ENCODE measurements around the gene BANP. TPM values are rescaled to one million over a fixed set of nuclear protein-coding genes. Genes with fewer than 3 reads are reported as not detected.
"Not testable (repeated sequence)": the region's sequence is repeated elsewhere in the genome, so short reads cannot be mapped to it uniquely, and the experiment has no call there.

BANP gene
- total RNA-seq, 1 experiment from 2014 or later = 37.2 TPM

DNA sequence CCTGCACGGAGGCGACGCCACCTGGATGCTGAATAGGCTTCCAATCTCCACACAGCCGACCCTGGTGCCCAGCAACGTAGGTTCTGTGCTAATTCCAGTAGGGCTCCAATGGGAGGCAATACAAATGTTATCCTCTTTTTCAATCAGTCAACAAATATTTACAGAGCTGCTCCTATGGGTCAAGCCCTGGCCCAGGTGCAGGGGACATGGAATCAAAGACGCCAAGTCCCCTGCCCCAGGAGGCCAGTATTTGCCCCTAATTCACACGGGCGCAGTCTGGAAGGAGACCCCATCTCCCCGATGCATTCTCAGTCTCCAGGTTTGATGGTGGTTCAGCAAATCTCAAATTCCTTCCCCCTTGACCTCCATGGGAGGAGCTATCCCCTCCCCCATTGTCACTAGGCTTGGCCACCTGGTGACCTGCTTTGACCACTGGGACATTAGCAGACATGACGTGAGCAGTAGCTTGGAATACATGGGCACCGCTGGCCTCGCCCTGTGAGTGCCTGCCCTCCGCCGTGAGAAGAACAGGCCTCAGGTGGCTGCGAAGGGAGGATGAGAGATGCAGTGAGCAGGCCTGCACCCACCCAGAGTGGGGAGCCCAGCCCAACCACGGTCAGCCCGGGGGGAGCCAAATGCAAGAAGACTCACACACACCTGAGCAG is 18.6 kb upstream of the BANP start:
- POLR2A ChIA-PET; H3K4me3 ChIP-seq (replicated peaks in 1 of 2; ENCODE audit: low read depth in 1 of 2, low read length in 2 of 2); H3K36me3 ChIP-seq (ENCODE audit: control insufficient read depth in 1 of 2, insufficient read depth in 2 of 2, low read length in 2 of 2); H3K9me3 ChIP-seq (ENCODE audit: control insufficient read depth in 1 of 2, insufficient read depth in 1 of 2, low read depth in 1 of 2, low read length in 2 of 2); BruUV-seq (replicated peaks); H3K27me3 ChIP-seq (ENCODE audit: insufficient read depth, low read length); H3K9me2 ChIP-seq (ENCODE audit: insufficient read depth); CTCF ChIA-PET; H3K79me2 ChIP-seq (ENCODE audit: insufficient read depth, low read length); H3K4me2 ChIP-seq (ENCODE audit: low read length); RAD21 ChIA-PET (ENCODE audit: low non-redundant PET in 1 of 2, low total read pairs in 2 of 2, uncharacterized antibody in 2 of 2, unreplicated experiment in 2 of 2); H3K27ac ChIP-seq (ENCODE audit: low read depth, low read length); H3K9ac ChIP-seq (ENCODE audit: low read length); H2AFZ ChIP-seq (ENCODE audit: low read depth, low read length, poor library complexity, severe bottlenecking); ATAC-seq; DNase-seq (ENCODE audit: low read depth, low spot score); H3K4me1 ChIP-seq (ENCODE audit: control insufficient read depth in 1 of 2, insufficient read depth in 2 of 2, low read length in 2 of 2); H4K20me1 ChIP-seq (ENCODE audit: insufficient read depth); intact Hi-C loops (cut with micrococcal nuclease): not testable (repeated sequence)

DNA sequence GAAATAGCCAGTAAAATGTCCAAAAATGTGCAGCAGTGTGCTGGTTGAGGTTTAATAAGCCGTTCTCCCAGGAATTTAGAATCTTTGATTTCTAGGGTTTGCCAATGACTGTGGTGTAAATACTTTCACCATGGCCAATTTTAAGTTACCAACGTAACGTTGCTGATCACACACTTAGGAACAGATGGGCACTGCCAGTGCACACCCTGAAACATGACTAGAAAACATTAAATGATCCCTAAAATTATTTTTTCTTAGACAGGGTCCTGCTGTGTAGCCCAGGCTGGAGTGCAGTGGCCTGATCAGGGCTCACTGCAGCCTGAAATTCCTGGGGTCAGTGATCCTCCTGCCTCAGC is 18.1 kb upstream of the BANP start:
- H4K20me1 ChIP-seq (ENCODE audit: insufficient read depth) = no peaks in the 10 kb centered on the region
- H3K9me3 ChIP-seq (ENCODE audit: control insufficient read depth in 1 of 2, insufficient read depth in 1 of 2, low read depth in 1 of 2, low read length in 2 of 2) = no peaks in the 10 kb centered on the region
- TF ChIP-seq TCF7L2 (IDR thresholded peaks at IDR 0.05; ENCODE audit: borderline replicate concordance, extremely low read depth, insufficient read depth, insufficient read length) (no peak), FOSL1 (IDR thresholded peaks at IDR 0.05; ENCODE audit: low read depth) (no peak), ZFX (IDR thresholded peaks at IDR 0.05) (no peak), EGR1 (IDR thresholded peaks at IDR 0.05; ENCODE audit: low read depth) (no peak), POLR2AphosphoS5 (IDR thresholded peaks at IDR 0.05; ENCODE audit: low read depth, low read length) (no peak), ELF1 (IDR thresholded peaks at IDR 0.05; ENCODE audit: borderline replicate concordance, low read depth) (no peak), SIN3A (IDR thresholded peaks at IDR 0.05; ENCODE audit: low read depth) (no peak), SP1 (IDR thresholded peaks at IDR 0.05; ENCODE audit: low read depth) (no peak), ZNF274 (IDR thresholded peaks at IDR 0.05; ENCODE audit: low read depth, low read length) (no peak), SRF (IDR thresholded peaks at IDR 0.05; ENCODE audit: low read depth) (no peak), YY1 (IDR thresholded peaks at IDR 0.05; ENCODE audit: extremely low read depth, insufficient replicate concordance, low read depth, low read length) (no peak), CBX3 (IDR thresholded peaks at IDR 0.05; ENCODE audit: low read depth) (no peak)
- TF ChIP-seq, protein P1, sequence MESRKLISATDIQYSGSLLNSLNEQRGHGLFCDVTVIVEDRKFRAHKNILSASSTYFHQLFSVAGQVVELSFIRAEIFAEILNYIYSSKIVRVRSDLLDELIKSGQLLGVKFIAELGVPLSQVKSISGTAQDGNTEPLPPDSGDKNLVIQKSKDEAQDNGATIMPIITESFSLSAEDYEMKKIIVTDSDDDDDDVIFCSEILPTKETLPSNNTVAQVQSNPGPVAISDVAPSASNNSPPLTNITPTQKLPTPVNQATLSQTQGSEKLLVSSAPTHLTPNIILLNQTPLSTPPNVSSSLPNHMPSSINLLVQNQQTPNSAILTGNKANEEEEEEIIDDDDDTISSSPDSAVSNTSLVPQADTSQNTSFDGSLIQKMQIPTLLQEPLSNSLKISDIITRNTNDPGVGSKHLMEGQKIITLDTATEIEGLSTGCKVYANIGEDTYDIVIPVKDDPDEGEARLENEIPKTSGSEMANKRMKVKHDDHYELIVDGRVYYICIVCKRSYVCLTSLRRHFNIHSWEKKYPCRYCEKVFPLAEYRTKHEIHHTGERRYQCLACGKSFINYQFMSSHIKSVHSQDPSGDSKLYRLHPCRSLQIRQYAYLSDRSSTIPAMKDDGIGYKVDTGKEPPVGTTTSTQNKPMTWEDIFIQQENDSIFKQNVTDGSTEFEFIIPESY (IDR thresholded peaks at IDR 0.05; ENCODE audit: extremely low read depth, insufficient replicate concordance, low read length) = no peak
- TF ChIP-seq, protein P2, sequence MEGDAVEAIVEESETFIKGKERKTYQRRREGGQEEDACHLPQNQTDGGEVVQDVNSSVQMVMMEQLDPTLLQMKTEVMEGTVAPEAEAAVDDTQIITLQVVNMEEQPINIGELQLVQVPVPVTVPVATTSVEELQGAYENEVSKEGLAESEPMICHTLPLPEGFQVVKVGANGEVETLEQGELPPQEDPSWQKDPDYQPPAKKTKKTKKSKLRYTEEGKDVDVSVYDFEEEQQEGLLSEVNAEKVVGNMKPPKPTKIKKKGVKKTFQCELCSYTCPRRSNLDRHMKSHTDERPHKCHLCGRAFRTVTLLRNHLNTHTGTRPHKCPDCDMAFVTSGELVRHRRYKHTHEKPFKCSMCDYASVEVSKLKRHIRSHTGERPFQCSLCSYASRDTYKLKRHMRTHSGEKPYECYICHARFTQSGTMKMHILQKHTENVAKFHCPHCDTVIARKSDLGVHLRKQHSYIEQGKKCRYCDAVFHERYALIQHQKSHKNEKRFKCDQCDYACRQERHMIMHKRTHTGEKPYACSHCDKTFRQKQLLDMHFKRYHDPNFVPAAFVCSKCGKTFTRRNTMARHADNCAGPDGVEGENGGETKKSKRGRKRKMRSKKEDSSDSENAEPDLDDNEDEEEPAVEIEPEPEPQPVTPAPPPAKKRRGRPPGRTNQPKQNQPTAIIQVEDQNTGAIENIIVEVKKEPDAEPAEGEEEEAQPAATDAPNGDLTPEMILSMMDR (IDR thresholded peaks at IDR 0.05 in 2 of 3, conservative IDR thresholded peaks at IDR 0.05 in 1 of 3; ENCODE audit: borderline replicate concordance in 1 of 3, insufficient read depth in 1 of 3, low read depth in 2 of 3, low read length in 2 of 3) = no peak
- ChIA-PET POLR2A (no interaction called here), RAD21 (ENCODE audit: low non-redundant PET in 1 of 2, low total read pairs in 2 of 2, uncharacterized antibody in 2 of 2, unreplicated experiment in 2 of 2) (no interaction called here), CTCF (no interaction called here)
- intact Hi-C loops (cut with micrococcal nuclease) = no loop called here
- H3K36me3 ChIP-seq (ENCODE audit: control insufficient read depth in 1 of 2, insufficient read depth in 2 of 2, low read length in 2 of 2) = no peaks in the 10 kb centered on the region
- H3K27me3 ChIP-seq (ENCODE audit: insufficient read depth, low read length) = no peaks in the 10 kb centered on the region
- peaks cover 0 to 4% of the 10 kb centered on the region in 2 experiments; a peak in 1 of 4 replicates for H3K4me1 ChIP-seq (ENCODE audit: control insufficient read depth in 1 of 2, insufficient read depth in 2 of 2, low read length in 2 of 2)
- no TSS peak for BruUV-seq (replicated peaks)
- DNase-seq (ENCODE audit: low read depth, low spot score) (no peak), ATAC-seq (no peak)
- H3K4me2 ChIP-seq (ENCODE audit: low read length) = no peak overlapping the region
- H3K9me2 ChIP-seq (ENCODE audit: insufficient read depth) = no peaks in the 10 kb centered on the region
- H3K4me3 ChIP-seq (replicated peaks in 1 of 2; ENCODE audit: low read depth in 1 of 2, low read length in 2 of 2) = no peak overlapping the region
- no peaks in the 10 kb centered on the region for H3K79me2 ChIP-seq (ENCODE audit: insufficient read depth, low read length)
- no peak overlapping the region for H3K9ac ChIP-seq (ENCODE audit: low read length)
- no peak overlapping the region for H2AFZ ChIP-seq (ENCODE audit: low read depth, low read length, poor library complexity, severe bottlenecking)
- no peak overlapping the region for H3K27ac ChIP-seq (ENCODE audit: low read depth, low read length)

All from HCT116 (cell line).